ENCODE results near the gene FBXO24. TPM values are rescaled to one million over a fixed set of nuclear protein-coding genes. Genes with fewer than 3 reads are reported as not detected.

Gene FBXO24
- total RNA-seq, 2 experiments from 2014 or later: 0.80 to 1.3 TPM

DNA sequence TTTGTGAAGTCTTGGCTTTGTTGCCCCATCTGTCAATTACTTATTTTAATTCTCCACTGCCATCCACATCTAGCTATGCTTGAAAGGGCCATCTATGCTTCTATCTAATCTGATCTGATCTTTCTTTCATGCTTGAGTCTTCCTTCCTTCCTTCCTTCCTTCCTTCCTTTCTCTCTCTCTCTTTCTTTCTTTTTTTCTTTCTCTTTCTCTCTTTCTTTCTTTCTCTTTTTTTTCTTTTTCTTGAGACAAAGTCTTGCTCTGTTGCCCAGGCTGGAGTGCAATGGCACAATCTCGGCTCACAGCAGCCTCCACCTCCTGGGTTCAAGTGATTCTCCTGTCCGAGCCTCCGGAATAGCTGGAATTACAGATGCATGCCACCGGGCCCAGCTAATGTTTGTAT is 43.9 kb downstream of the FBXO24 start:
- Mint-ChIP-seq H3K36me3 (peaks cover 5% of the 10 kb centered on the region), H3K27ac (peak overlapping the region; percentile 47), H3K9me3 (ENCODE audit: low read depth) (no peaks in the 10 kb centered on the region), H3K4me3 (no peak overlapping the region), H3K4me1 (peaks cover 62% of the 10 kb centered on the region), H3K27me3 (no peaks in the 10 kb centered on the region)
- DNase-seq (no peak), ATAC-seq (no peak)
- CTCF ChIA-PET: interaction anchor here (0.7 to 2.8 kb wide), 14 partner anchors 10 to 223 kb away, joined by 3 to 11 read pairs (median 4); partner anchors contain the start of genes MOSPD3, POP7 and SLC12A9

DNA sequence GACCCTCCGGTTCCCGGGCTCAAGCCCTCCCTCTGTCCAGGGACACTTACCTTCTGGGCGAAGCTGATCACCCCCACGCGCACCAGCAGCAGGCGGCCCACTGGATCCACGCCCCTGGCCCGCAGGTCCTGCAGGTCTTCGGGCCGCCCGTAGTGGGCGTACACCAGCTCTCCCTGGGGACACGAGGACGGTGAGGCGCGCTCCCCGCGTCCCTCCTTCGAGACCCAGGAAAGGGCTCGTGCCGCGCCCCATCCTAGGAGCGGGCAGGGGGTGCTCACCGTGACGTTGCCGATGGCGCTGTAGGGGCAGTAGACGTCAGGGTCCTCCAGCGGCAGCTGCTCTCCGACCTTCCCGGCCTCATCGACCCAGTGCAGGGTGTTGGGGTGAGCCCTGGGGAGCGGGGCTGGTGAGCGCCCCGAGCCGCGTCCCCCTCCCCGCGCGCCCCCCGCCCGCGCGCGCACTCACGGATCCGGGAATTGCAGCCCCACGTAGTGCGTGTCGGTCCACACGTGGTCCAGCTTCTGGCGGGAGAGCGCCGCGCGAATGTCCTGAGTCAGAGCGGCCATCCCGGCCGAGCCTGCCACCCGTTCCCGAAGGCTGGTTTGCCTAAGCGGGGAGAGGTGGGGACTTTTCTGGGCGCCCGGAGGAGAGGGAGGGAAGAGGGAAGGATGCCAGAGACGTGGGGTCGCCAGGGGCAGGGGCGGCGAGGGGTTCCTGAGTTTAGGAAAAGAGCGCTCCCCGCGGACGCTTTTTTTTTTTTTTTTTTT is 47.0 kb downstream of the FBXO24 start:
- H3K36me3 Mint-ChIP-seq: peaks cover 8% of the 10 kb centered on the region
- no peaks in the 10 kb centered on the region for H3K27me3 Mint-ChIP-seq
- DNase-seq (peak; percentile 79), ATAC-seq (peak; percentile 82)
- peaks cover 40% of the 10 kb centered on the region for H3K4me1 Mint-ChIP-seq
- CTCF ChIA-PET: interaction anchor here (0.7 to 6.1 kb wide), 29 partner anchors 9 to 425 kb away, joined by 3 to 77 read pairs (median 6); partner anchors contain the start of genes ACTL6B, FBXO24, GIGYF1 and GNB2
- no peaks in the 10 kb centered on the region for H3K9me3 Mint-ChIP-seq (ENCODE audit: low read depth)
- H3K4me3 Mint-ChIP-seq: peak overlapping the region; percentile 82
- peak overlapping the region; percentile 92 for H3K27ac Mint-ChIP-seq

DNA sequence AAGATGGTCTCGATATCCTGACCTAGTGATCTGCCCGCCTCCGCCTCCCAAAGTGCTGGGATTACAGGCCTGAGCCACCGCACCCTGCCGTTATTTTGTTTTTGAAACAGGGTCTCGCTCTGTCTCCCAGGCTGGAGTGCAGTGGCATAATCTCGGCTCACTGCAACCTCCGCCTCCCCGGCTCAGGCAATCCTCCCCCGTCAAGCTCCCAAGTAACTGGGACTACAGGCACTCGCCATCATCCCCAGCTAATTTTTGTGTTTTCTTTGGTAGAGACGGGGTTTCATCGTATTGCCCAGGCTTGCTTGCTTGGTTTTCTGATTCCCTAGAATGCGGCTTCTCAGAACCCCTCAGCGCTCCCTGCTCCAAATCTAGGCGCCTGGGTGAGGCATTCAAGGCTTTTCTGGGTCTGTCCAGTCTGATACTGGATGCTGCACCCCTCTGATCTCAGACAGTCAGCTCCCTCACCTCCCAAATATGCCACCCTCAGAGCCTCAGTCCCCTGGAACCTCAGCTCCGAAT is 53.9 kb downstream of the FBXO24 start:
- ATAC-seq: no peak
- Mint-ChIP-seq H3K4me3 (no peak overlapping the region), H3K27ac (no peak overlapping the region), H3K36me3 (peaks cover 3% of the 10 kb centered on the region), H3K27me3 (no peaks in the 10 kb centered on the region), H3K9me3 (ENCODE audit: low read depth) (no peaks in the 10 kb centered on the region), H3K4me1 (no peaks in the 10 kb centered on the region)
- CTCF ChIA-PET: interaction anchor here (0.7 kb wide), 1 partner anchor 62 kb away, joined by 3 read pairs; no protein-coding TSS in a partner anchor
- DNase-seq: no peak

DNA sequence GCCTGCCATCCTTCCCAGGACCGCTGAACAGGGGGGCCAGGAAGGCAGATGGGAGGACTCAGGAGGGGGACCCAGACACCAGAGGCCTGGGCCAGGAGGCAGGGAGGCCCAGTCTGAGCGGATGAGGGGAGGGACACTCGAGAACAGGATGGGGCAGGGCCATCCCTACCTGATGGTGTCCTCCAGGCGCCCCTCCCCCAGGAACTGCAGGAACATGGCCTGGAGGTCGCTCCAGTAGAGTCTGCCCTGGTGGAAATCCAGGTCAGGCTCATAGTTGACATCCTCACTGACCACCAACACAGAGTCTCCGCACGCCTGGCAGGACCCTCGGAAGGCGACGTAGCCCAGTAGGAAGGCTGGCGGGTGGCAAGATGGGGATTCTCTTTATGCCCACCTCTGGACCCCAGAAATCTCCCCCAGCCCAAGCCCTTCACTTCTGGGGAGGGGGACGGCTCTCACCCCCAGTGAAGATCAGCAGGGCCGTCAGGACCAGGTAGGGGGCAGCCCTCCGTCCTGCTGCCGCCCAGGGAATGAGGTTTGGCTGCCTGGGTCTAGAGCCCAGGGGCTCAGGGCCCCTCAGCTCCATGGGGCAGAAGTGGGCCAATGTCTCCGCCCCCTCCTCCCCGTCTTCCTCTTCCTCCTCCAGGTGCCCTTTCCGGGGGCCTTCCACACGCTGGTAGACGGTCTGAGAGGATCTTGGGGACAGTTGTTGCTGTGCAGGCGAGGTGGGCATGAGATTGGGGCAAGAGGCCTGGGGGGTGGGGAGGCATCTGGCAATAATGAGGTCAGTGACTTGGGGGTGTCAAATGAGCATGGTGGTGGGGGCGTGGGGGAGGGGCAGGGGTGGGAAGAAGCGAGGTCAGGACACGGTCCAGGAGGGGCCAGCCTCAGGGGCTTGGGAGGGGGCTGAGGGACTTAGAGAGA is 54.7 kb downstream of the FBXO24 start:
- ATAC-seq (no peak), DNase-seq (no peak)
- Mint-ChIP-seq H3K27me3 (peaks cover 4% of the 10 kb centered on the region), H3K4me1 (no peaks in the 10 kb centered on the region), H3K27ac (no peak overlapping the region), H3K4me3 (no peak overlapping the region), H3K36me3 (peaks cover 2% of the 10 kb centered on the region), H3K9me3 (ENCODE audit: low read depth) (no peaks in the 10 kb centered on the region)
- CTCF ChIA-PET: no interaction called here

DNA sequence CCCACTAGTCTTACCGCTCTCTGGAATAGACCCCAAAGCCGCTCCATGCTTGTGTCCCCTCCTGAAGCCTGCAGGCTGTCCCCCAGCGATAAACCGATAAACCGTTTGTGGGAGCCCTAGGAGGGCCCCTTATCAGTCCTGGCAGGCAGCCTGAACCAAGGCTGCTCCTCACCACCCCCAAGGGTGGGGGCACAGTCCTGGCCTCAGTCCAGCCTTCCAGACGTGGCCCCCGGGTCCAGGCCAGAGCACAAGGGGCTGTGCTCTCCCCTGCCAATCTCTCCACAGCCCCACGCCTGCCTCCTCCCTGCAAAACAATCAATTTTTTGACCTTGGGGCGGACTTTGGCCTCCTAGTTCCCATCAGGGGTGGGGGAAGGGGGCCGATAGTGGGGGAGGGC is 55.3 kb downstream of the FBXO24 start, which contains the start of gene TFR2:
TSS of gene TFR2 (minus strand) at position 90 of the 397 bp plus-strand sequence. CDS start at position 47, 43 bp downstream.
- Mint-ChIP-seq H3K27ac (no peak within 1 kb of the TSS), H3K4me3 (no peak within 1 kb of the TSS), H3K27me3 (peaks cover 7% of the 10 kb centered on the region), H3K4me1 (no peaks in the 10 kb centered on the region), H3K9me3 (ENCODE audit: low read depth) (no peaks in the 10 kb centered on the region), H3K36me3 (no peaks in the 10 kb centered on the region)
- no peak for ATAC-seq
- no peak for DNase-seq
- CTCF ChIA-PET: interaction anchor here (1.5 kb wide), 1 partner anchor 8 kb away, joined by 9 read pairs; no protein-coding TSS in a partner anchor

DNA sequence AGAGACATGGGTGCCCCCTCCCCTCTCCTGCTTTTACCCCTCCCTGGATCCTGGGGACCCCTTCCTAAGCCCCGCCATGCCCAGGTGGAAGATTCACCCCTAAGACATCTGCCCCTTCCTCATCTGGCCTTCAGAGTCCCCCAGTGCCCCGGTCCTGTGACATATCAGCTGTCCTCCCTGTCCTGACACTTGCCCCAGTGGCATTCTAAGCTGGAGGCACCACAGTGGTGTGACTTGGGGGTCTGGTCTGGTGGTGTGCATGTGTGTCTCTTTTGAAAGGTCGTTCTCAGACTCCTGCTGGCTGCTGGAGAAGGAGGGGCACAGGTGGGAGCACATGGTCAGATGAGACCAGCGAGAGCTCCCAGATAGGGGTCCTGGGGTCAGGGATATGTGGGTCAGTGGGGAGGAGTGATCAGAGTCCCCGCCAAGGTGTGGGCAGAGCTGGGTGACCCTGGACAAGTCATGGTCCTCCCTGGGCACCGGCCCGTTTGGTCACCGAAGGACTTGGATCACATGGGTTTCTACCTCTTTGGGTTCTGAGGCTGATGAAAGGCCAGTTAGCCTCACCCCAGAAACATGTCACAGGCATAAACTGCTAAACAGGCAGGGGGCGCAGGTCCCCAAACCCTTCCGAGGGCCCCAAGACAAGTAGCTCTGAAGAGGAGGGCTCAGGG is 55.9 kb downstream of the FBXO24 start:
- CTCF ChIA-PET: interaction anchor here (1.5 kb wide), 1 partner anchor 9 kb away, joined by 9 read pairs; no protein-coding TSS in a partner anchor
- Mint-ChIP-seq H3K27ac (no peak overlapping the region), H3K27me3 (peaks cover 7% of the 10 kb centered on the region), H3K36me3 (no peaks in the 10 kb centered on the region), H3K4me1 (no peaks in the 10 kb centered on the region), H3K9me3 (ENCODE audit: low read depth) (no peaks in the 10 kb centered on the region), H3K4me3 (no peak overlapping the region)
- ATAC-seq (no peak), DNase-seq (no peak)

DNA sequence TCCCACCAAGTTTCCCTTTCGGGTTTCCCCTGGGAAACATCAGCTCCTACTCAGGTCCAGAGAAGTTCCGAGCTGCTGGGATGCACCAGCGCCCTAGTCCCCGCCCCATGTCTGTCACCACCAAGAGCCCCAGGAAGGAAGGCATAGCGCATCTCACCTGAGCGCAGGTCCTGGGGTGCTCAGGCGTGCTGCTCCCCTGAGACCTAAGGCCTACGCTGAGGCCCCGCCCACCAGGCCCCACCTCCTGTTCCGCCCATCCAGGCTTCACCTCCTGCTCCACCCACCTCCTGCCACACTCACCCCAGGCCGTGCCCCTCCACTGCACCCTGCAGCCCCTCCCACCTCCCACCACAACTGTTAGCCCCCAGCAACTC is 56.4 kb downstream of the FBXO24 start:
- no peaks in the 10 kb centered on the region for H3K36me3 Mint-ChIP-seq
- no peak overlapping the region for H3K27ac Mint-ChIP-seq
- no peak overlapping the region for H3K4me3 Mint-ChIP-seq
- CTCF ChIA-PET: interaction anchor here (1.5 kb wide), 1 partner anchor 9 kb away, joined by 9 read pairs; no protein-coding TSS in a partner anchor
- DNase-seq: peak; percentile 58
- H3K27me3 Mint-ChIP-seq: peaks cover 9% of the 10 kb centered on the region
- H3K9me3 Mint-ChIP-seq (ENCODE audit: low read depth): no peaks in the 10 kb centered on the region
- no peaks in the 10 kb centered on the region for H3K4me1 Mint-ChIP-seq
- ATAC-seq: peak; percentile 81

DNA sequence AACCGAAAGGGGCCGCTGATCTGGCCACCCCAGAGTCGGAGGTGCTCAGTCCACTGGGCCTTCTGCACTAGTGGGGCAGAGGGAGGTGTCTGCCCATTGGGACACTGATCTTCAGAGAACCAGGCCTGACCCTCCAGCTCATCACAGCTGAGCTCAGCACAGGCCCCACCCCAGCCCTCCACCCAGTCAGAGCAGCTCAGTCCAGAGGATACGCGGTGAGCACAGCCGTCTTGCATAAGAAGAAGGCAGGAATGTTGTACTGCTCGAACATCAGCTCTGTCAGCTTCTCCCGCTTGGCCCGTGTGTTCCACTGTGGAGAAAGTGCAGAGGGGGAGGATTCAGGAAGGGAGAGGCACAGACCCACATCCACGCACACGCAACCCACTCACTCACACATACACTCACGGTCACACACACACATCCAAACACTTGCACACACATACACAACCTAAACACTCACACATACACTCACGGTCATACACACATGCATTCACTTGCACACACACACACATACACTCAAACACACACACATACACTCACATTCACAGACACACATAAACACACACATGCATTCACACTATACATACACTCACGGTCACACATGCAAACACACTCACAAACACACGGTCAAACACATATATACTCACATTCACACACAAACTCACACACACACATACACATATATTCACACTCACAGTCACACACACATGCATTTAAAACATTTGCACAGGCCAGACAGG is 63.9 kb downstream of the FBXO24 start:
- no peaks in the 10 kb centered on the region for H3K9me3 Mint-ChIP-seq (ENCODE audit: low read depth)
- H3K36me3 Mint-ChIP-seq: no peaks in the 10 kb centered on the region
- no peak overlapping the region for H3K27ac Mint-ChIP-seq
- CTCF ChIA-PET: interaction anchor here (0.7 to 1.3 kb wide), 2 partner anchors 56 to 241 kb away, joined by 3 read pairs; partner anchors contain the start of gene POP7
- no peaks in the 10 kb centered on the region for H3K4me1 Mint-ChIP-seq
- DNase-seq (no peak), ATAC-seq (no peak)
- no peak overlapping the region for H3K4me3 Mint-ChIP-seq
- peaks cover 21% of the 10 kb centered on the region for H3K27me3 Mint-ChIP-seq

Other genes starting within 250 kb of the FBXO24 start
- gene PILRB, start 228.2 kb upstream of the FBXO24 start, total RNA-seq: 10 to 100 TPM; 46.0 to 67.8 TPM
- 1 to 10 TPM; 1.3 to 3.4 TPM for gene PILRA, start 212.8 kb upstream of the FBXO24 start, total RNA-seq
- gene ZCWPW1, start 157.6 kb upstream of the FBXO24 start, total RNA-seq: 1 to 10 TPM; 2.6 to 3.3 TPM
- gene MEPCE, start 156.5 kb upstream of the FBXO24 start, total RNA-seq: 10 to 100 TPM; 42.4 to 50.2 TPM
- gene PPP1R35, start 149.8 kb upstream of the FBXO24 start, total RNA-seq: 100 to 1,000 TPM in 1 of 2 experiments, 10 to 100 TPM in 1; 77.6 to 101 TPM
- 1 to 10 TPM; 3.8 to 5.0 TPM for gene SPACDR, start 122.1 kb upstream of the FBXO24 start, total RNA-seq
- gene TSC22D4, start 107.1 kb upstream of the FBXO24 start, total RNA-seq: 100 to 1,000 TPM; 128 to 144 TPM
- under 1 TPM; 0.07 to 0.12 TPM for gene NYAP1, start 102.4 kb upstream of the FBXO24 start, total RNA-seq
- gene AGFG2, start 47.1 kb upstream of the FBXO24 start, total RNA-seq: 10 to 100 TPM; 61.4 to 82.5 TPM
- 10 to 100 TPM; 18.2 to 26.3 TPM for gene SAP25, start 12.4 kb upstream of the FBXO24 start, total RNA-seq
- 100 to 1,000 TPM; 155 to 178 TPM for gene LRCH4, start 199 bp upstream of the FBXO24 start, total RNA-seq
- gene PCOLCE, start 16.0 kb downstream of the FBXO24 start, total RNA-seq: 10 to 100 TPM in 1 of 2 experiments, 1 to 10 TPM in 1; 9.2 to 11.6 TPM
- 10 to 100 TPM; 22.2 to 28.8 TPM for gene MOSPD3, start 26.2 kb downstream of the FBXO24 start, total RNA-seq
- gene TFR2, start 55.2 kb downstream of the FBXO24 start, total RNA-seq: 10 to 100 TPM; 11.1 to 18.6 TPM
- gene ACTL6B, start 70.1 kb downstream of the FBXO24 start, total RNA-seq: not detected
- 100 to 1,000 TPM; 243 to 271 TPM for gene GNB2, start 87.4 kb downstream of the FBXO24 start, total RNA-seq
- 10 to 100 TPM; 47.1 to 53.4 TPM for gene GIGYF1, start 107.9 kb downstream of the FBXO24 start, total RNA-seq
- gene POP7, start 119.8 kb downstream of the FBXO24 start, total RNA-seq: 10 to 100 TPM; 43.6 to 53.4 TPM
- not detected for gene EPO, start 134.1 kb downstream of the FBXO24 start, total RNA-seq
- gene ZAN, start 147.3 kb downstream of the FBXO24 start, total RNA-seq: not detected
- 1 to 10 TPM; 1.3 to 2.0 TPM for gene EPHB4, start 241.2 kb downstream of the FBXO24 start, total RNA-seq

Data from activated CD8-positive, alpha-beta memory T cell treated with anti-CD3 and anti-CD28 coated beads, Interleukin-2, amount 10 ng/mL, durations not matched to agents 7 days and 5 days (primary cell).